GM19463 (cell line): ENCODE results near the gene FADS2.

Experiments used
- ATAC-seq: cut with Tn5 transposase; IDR thresholded peaks from one replicate; pipeline ENCODE4 v1.9.1; 2021; ENCODE audit warnings: mild to moderate bottlenecking, moderate library complexity; ENCODE audit not compliant: unreplicated experiment

FADS2 gene

GRCh38 chr11:61900251-61900650 is 72.2 kb downstream of the FADS2 start:
- no peak for ATAC-seq

DNA sequence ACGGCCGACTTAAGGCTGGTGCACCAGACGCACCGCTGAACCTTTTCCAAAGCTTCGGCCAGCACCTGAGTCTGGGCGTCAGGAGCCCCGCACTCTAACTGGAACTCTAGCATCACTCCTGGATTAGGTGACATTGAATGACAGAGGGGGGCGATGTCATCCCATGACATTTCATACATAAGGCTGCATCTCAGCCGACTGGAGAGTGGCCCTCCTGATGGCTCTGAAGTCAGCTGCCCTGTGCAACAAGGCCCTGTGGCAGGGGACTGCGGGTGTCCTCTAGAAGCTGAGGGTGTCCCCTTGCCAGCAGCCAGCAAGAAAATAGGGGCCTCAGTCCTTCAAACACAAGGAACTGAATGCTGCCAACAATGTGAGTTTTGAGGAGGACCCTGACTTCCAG is 73.3 kb downstream of the FADS2 start:
- ATAC-seq = no peak

DNA sequence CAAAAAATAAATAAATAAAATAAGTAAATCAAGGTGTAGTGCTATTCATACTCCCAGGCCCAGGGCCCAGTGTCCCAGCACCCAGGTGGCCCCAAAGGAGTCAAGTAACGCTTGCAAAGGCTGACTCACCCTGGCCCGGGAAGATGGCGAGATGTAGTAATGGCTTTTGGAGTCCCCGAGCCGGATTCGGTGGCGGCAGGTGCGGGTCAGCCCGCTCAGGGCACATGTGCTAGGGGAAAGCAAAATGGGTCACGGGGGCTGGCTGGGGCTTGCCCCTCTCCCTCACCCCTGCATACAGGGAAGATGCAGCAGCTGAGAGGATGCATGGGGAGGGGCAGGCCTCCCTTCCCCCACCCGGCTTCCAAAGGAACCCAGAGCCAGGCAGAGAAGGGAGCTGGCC is 74.2 kb downstream of the FADS2 start:
- ATAC-seq = no peak

DNA sequence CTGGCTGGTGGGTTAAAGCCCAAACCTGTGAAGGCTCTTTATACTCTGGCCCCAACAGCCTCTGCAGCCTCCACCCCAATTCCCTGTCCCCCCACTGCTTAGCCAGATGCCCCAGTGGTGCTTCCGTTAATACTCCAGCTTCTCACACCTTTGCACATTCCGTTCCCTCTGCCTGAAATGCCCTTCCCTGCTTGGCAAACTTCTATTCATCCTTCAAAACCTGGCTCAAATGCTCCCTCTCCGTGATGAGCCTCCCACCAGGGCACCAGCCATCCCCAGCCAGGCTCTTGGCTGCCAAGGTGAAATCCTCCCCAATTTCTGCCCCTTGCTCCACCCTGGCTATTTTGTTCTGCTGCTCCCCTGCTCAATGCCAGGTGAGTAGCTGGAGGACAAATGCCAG is 75.7 kb downstream of the FADS2 start:
- no peak for ATAC-seq

- no peak for ATAC-seq
Measured at GRCh38 chr11:61904539-61905048, 76.5 kb downstream of the FADS2 start.

- ATAC-seq = no peak
Measured at GRCh38 chr11:61905067-61905696, 77.1 kb downstream of the FADS2 start.

DNA sequence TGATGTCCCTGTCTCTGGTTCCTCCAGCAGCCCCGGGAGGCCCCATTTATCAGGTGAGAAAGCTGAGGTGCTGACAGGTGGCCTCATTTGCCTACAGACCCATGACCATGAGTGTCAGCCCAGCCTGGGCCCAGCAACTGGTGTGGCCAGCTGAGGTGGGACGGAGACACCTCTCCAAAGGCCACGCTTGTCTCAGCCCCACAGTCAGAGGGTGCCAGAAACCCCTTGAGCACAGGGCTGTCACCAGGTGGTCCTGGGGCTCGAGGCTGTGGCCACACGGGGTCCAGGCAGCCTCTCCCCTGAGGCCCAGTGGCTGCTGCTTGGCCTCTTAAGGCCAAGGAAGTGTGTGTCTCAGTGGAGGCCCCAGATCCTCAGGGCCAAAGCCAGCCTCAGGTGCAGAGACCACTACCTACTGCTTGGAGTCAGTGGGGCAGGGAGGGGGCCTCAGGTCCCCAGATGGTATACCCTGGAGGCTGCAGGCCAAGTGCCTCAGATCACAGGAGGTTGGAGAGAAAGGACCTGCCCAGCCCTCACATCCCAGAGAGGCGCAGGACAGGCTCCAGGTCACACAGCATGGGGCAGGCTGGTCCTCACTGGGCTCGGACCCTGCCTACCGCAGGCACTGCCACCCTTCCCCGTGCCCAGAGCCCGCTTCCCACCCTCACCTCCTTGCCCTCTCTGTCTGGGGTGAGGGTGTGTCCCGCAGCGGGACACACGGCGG is 77.9 kb downstream of the FADS2 start:
- no peak for ATAC-seq

DNA sequence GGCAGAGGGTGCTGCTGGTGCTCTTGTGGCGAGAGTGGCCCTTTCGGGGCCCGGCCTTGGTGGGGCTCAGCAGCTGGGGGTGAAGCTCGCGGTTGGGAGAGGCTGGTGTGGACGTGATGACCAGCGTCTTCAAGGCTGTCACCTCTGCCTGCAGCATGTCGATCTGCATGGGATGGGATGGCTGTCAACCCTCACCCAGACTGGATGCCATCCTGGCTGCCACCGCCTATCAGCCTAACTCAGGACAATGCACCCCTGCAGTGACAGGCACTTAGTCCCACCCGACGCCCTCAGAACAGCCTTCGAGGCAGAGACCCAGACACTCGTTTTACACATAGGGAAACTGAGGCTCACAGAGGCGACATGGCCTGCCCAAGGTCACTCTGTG is 78.4 kb downstream of the FADS2 start:
- ATAC-seq = no peak

GRCh38 chr11:61907282-61907681 is 79.2 kb downstream of the FADS2 start:
- no peak for ATAC-seq

DNA sequence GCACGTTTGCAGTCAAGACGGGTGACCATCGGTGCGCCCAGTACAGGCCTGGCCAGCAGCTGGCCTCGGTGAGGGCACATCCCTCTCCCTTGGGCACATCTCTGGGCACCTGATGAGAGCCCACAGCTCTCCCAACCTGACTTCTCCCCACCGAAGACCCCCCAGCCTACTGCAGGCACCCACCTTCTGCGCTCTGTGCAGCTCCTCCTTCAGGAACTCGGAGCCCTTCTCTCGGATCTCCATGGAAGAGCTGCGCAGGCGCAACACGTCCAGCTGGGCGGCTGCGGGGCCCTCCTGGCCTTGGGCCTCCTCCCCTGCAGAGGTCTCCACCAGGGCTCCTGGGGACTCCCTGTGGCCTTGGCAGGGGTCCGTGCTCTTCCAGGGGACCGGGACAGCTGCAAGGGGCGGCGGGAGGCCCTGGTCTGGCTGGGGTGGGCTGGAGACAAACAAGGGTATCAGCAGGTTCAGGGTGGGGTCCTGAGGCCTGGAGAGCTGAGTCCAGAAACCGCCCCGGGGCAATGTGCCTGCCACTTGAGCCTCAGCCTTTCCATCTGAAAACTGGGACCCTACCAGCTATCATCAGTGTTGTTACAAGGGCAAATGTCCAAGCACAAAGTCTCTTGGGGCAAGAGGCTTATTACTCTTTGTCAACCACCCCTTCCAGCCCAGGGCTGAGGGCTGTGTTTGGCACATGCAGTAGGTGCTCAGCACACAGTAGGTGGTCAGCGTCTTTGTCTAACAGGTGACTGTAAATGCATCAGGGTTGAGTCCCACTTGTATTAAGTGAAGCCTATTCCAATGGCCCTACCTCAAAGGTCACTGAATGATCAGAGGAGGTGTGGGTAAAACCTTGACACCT is 80.0 kb downstream of the FADS2 start:
- ATAC-seq = no peak

GRCh38 chr11:61908730-61909316 is 80.7 kb downstream of the FADS2 start:
- ATAC-seq = no peak

GRCh38 chr11:61910187-61911127 is 82.4 kb downstream of the FADS2 start:
- no peak for ATAC-seq

GRCh38 chr11:61911128-61911700 is 83.1 kb downstream of the FADS2 start:
- ATAC-seq = no peak

GRCh38 chr11:61911701-61912529 is 83.8 kb downstream of the FADS2 start:
- ATAC-seq = no peak

- no peak for ATAC-seq
Measured at GRCh38 chr11:61912530-61912898, 84.4 kb downstream of the FADS2 start.

- ATAC-seq = no peak
Measured at GRCh38 chr11:61912991-61913698, 85.0 kb downstream of the FADS2 start.

DNA sequence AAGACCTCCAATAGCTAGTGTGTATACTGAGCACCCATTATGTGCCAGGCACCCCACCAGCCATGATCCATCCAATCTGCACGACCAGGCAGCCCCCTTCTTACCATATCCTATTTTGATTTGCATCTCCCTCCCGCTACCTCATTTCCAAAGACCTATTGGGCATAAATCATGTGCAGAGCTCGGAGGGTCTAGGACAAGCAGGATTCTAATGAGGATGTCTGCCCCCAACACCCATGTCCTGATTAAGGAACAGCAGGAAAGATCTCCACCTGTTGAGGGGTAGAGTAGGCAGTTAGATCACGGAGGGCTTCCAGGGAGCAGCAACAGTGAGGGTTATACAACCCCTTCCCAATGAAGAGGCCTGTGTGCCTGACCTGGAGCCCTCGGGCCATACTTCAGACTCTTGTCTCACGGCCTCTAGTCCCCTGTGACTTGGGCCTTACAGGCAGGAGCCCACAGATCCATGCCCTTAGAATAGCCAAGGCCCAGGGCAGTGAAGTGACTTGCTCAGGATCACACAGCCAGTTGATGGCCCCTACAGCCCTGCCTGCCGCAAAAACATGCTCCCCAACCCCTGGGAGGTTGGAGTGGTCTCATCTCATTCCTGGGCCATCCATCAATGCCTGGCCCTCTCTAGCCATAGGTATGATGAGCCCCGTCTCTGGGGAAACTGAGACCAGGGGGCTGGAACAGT is 85.7 kb downstream of the FADS2 start:
- no peak for ATAC-seq
